Measurements from ENCODE around the gene RPS8. TPM values are rescaled to one million over a fixed set of nuclear protein-coding genes. Genes with fewer than 3 reads are reported as not detected.
"Not testable (repeated sequence)": the region's sequence is repeated elsewhere in the genome, so short reads cannot be mapped to it uniquely, and the experiment has no call there.

RPS8 gene
- total RNA-seq, 4 donors from 2014 or later: 2,628 to 4,866 (median 3,019) TPM

- intact Hi-C loops (cut with DNase I; ENCODE audit: low total_unique reads): no loop called here
- H3K4me3 ChIP-seq (ENCODE audit: low read depth, poor library complexity, severe bottlenecking): no peak overlapping the region
- WGBS, 2 donors: 25 to 27% methylated on average over 6 of the region's 6 CpGs
- TF ChIP-seq CTCF (IDR thresholded peaks at IDR 0.05): no peak
- DNase-seq (ENCODE audit: low spot score in 2 of 2): peak; percentile 62 to 91
Observed at GRCh38 chr1:44808938-44809917, 33.9 kb downstream of the RPS8 start.

- no peak overlapping the region for H3K4me3 ChIP-seq (ENCODE audit: low read depth, poor library complexity, severe bottlenecking)
- peak; percentile 71 to 95 for DNase-seq (ENCODE audit: low spot score in 2 of 2)
- intact Hi-C loops (cut with DNase I; ENCODE audit: low total_unique reads): no loop called here
- TF ChIP-seq CTCF (IDR thresholded peaks at IDR 0.05): no peak
- TF ChIP-seq POLR2A (IDR thresholded peaks at IDR 0.05): no peak
- 20 to 34% methylated on average over 5 to 12 of the region's 12 CpGs for WGBS, 2 donors
Observed at GRCh38 chr1:44810101-44810761, 34.9 kb downstream of the RPS8 start.

- intact Hi-C loops (cut with DNase I; ENCODE audit: low total_unique reads); H3K4me3 ChIP-seq (ENCODE audit: low read depth, poor library complexity, severe bottlenecking): not testable (repeated sequence)
- WGBS, 2 donors: 80 to 81% methylated on average over 4 of the region's 4 CpGs
- peak in 1 of 2 donors; percentile 76 for DNase-seq (ENCODE audit: low spot score in 2 of 2)
Observed at GRCh38 chr1:44810762-44811105, 35.4 kb downstream of the RPS8 start.

- peak in 1 of 2 donors; percentile 73 for DNase-seq (ENCODE audit: low spot score in 2 of 2)
- intact Hi-C loops (cut with DNase I; ENCODE audit: low total_unique reads): no loop called here
- TF ChIP-seq POLR2A (IDR thresholded peaks at IDR 0.05) (no peak), CTCF (IDR thresholded peaks at IDR 0.05) (no peak)
- WGBS, 2 donors: 68 to 74% methylated on average over 8 of the region's 8 CpGs
- H3K4me3 ChIP-seq (ENCODE audit: low read depth, poor library complexity, severe bottlenecking): no peak overlapping the region
Observed at GRCh38 chr1:44811234-44811633, 35.9 kb downstream of the RPS8 start.

GRCh38 chr1:44812822-44813543, 37.6 kb downstream of the RPS8 start:
- DNase-seq (ENCODE audit: low spot score in 2 of 2): peak in 1 of 2 donors; percentile 89
- H3K4me3 ChIP-seq (ENCODE audit: low read depth, poor library complexity, severe bottlenecking): no peak overlapping the region
- 69 to 80% methylated on average over 46 of the region's 48 CpGs for WGBS, 2 donors
- TF ChIP-seq CTCF (IDR thresholded peaks at IDR 0.05): no peak
- no peak for TF ChIP-seq POLR2A (IDR thresholded peaks at IDR 0.05)
- intact Hi-C loops (cut with DNase I; ENCODE audit: low total_unique reads): no loop called here

- intact Hi-C loops (cut with DNase I; ENCODE audit: low total_unique reads); H3K4me3 ChIP-seq (ENCODE audit: low read depth, poor library complexity, severe bottlenecking): not testable (repeated sequence)
- peak in 1 of 2 donors; percentile 36 for DNase-seq (ENCODE audit: low spot score in 2 of 2)
- WGBS, 2 donors: 78 to 95% methylated on average over 9 of the region's 9 CpGs
Observed at GRCh38 chr1:44815926-44816325, 40.6 kb downstream of the RPS8 start.
